ENCODE results near the gene CHN2. TPM values are rescaled to one million over a fixed set of nuclear protein-coding genes. Genes with fewer than 3 reads are reported as not detected.

CHN2 gene
- total and polyA plus RNA-seq, 2 donors (not counting 1 experiment from before 2014, with no cell fraction given), result 0.86 to 1.4 TPM

DNA sequence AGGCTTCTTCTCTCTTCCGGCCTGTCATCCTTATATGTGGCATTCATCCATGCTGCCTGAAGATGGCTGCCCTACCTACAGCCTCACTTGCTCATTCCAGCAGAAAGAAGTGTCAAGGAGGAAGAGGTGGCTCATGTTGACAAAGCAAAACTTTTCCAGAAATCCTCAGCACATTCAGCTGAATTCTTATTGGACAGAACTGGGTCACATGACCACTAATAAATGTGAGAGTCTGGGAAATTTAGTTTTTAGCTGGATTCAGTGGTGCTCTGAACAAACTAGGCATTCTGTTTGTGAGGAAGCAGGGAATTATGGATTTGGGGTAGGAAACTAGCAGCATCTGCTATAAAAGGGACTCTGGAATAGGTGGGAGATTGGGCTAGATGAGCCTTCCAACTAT is 58.6 kb downstream of the CHN2 start:
- ChIA-PET CTCF (no interaction called here), POLR2A (no interaction called here)
- H3K27ac Mint-ChIP-seq, result no peak overlapping the region
- WGBS (ENCODE audit: insufficient coverage), result no CpG with 5 or more reads among the region's 1 CpG
- Histone ChIP-seq H3K27ac (ENCODE audit: low read length in 2 of 2) (no peak overlapping the region), H3K4me1 (ENCODE audit: control insufficient read depth in 2 of 2, insufficient read depth in 2 of 2, low read length in 2 of 2) (peaks cover 7 to 9% of the 10 kb centered on the region in 2 donors), H3K27me3 (replicated peaks in 1 of 4; ENCODE audit: control extremely low read depth in 1 of 4, control insufficient read depth in 3 of 4, insufficient read depth in 4 of 4, low read length in 3 of 4) (no peaks in the 10 kb centered on the region), H3K4me2 (replicated peaks; ENCODE audit: low read depth, low read length, poor library complexity, severe bottlenecking) (no peak overlapping the region), H3K9ac (ENCODE audit: low read length) (no peak overlapping the region), H3K36me3 (replicated peaks in 1 of 2; ENCODE audit: control extremely low read depth in 1 of 2, control insufficient read depth in 1 of 2, extremely low read depth in 1 of 2, insufficient read depth in 2 of 2, low read length in 1 of 2) (no peaks in the 10 kb centered on the region), H4K20me1 (ENCODE audit: control insufficient read depth, insufficient read depth, low read length, poor library complexity, severe bottlenecking) (no peaks in the 10 kb centered on the region), H3K4me3 (ENCODE audit: control extremely low read depth in 1 of 5, extremely low read depth in 1 of 5, insufficient read depth in 1 of 5, low read depth in 2 of 5, low read length in 4 of 5) (no peak overlapping the region), H3K9me3 (ENCODE audit: control extremely low read depth in 1 of 3, control insufficient read depth in 2 of 3, insufficient read depth in 1 of 3, low read length in 2 of 3) (no peaks in the 10 kb centered on the region), H2AFZ (ENCODE audit: insufficient read depth, low read depth, low read length, poor library complexity, severe bottlenecking) (no peak overlapping the region), H3K79me2 (ENCODE audit: control insufficient read depth, insufficient read depth, low read length) (no peaks in the 10 kb centered on the region)
- no peak overlapping the region for H3K4me3 Mint-ChIP-seq
- TF ChIP-seq EZH2 (IDR thresholded peaks at IDR 0.05; ENCODE audit: borderline replicate concordance, insufficient read depth, low read depth, low read length, poor library complexity, severe bottlenecking), result no peak
- TF ChIP-seq, protein P1, sequence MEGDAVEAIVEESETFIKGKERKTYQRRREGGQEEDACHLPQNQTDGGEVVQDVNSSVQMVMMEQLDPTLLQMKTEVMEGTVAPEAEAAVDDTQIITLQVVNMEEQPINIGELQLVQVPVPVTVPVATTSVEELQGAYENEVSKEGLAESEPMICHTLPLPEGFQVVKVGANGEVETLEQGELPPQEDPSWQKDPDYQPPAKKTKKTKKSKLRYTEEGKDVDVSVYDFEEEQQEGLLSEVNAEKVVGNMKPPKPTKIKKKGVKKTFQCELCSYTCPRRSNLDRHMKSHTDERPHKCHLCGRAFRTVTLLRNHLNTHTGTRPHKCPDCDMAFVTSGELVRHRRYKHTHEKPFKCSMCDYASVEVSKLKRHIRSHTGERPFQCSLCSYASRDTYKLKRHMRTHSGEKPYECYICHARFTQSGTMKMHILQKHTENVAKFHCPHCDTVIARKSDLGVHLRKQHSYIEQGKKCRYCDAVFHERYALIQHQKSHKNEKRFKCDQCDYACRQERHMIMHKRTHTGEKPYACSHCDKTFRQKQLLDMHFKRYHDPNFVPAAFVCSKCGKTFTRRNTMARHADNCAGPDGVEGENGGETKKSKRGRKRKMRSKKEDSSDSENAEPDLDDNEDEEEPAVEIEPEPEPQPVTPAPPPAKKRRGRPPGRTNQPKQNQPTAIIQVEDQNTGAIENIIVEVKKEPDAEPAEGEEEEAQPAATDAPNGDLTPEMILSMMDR (IDR thresholded peaks at IDR 0.05), result no peak
- ATAC-seq (ENCODE audit: low read depth) (no peak), DNase-seq (no peak)
- H3K9me3 Mint-ChIP-seq (ENCODE audit: insufficient read depth), result no peaks in the 10 kb centered on the region
- H3K4me1 Mint-ChIP-seq, result peaks cover 8% of the 10 kb centered on the region
- H3K27me3 Mint-ChIP-seq, result no peaks in the 10 kb centered on the region
- intact Hi-C loops (cut with micrococcal nuclease), result no loop called here

DNA sequence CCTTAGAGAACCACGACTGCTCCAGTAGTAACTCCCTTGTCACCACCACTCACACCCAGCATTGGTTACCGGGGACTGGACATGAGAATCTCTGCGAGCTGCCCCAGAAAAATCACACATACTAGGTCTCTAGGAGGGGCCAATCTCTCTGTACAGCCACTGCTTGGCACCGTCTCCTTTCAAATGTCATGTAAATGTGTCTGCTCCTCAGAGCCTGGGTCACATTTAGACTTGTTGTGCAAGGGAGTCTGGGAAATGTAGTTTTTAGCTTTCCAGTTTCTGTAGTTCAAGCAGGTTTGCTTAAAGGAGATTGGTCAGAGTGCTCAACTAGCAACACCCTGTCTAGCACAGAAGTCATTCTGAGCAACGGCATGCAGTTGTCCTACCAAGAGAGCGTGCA is 60.0 kb downstream of the CHN2 start:
- intact Hi-C loops (cut with micrococcal nuclease), result no loop called here
- CTCF ChIA-PET, result interaction anchor here (0.9 kb wide), 1 partner anchor 154 kb away, joined by 3 read pairs; no protein-coding TSS in a partner anchor
- POLR2A ChIA-PET, result no interaction called here
- Mint-ChIP-seq H3K27me3 (no peaks in the 10 kb centered on the region), H3K9me3 (ENCODE audit: insufficient read depth) (no peaks in the 10 kb centered on the region), H3K27ac (no peak overlapping the region), H3K4me3 (no peak overlapping the region), H3K4me1 (no peaks in the 10 kb centered on the region)
- H3K36me3 ChIP-seq (replicated peaks in 1 of 2; ENCODE audit: control extremely low read depth in 1 of 2, control insufficient read depth in 1 of 2, extremely low read depth in 1 of 2, insufficient read depth in 2 of 2, low read length in 1 of 2), result no peaks in the 10 kb centered on the region
- no peaks in the 10 kb centered on the region for H3K27me3 ChIP-seq (replicated peaks in 1 of 4; ENCODE audit: control extremely low read depth in 1 of 4, control insufficient read depth in 3 of 4, insufficient read depth in 4 of 4, low read length in 3 of 4)
- H3K4me3 ChIP-seq (ENCODE audit: control extremely low read depth in 1 of 5, extremely low read depth in 1 of 5, insufficient read depth in 1 of 5, low read depth in 2 of 5, low read length in 4 of 5), result no peak overlapping the region
- no peak overlapping the region for H3K27ac ChIP-seq (ENCODE audit: low read length in 2 of 2)
- ATAC-seq (ENCODE audit: low read depth), result no peak
- H3K9ac ChIP-seq (ENCODE audit: low read length), result no peak overlapping the region
- H3K4me1 ChIP-seq (ENCODE audit: control insufficient read depth in 2 of 2, insufficient read depth in 2 of 2, low read length in 2 of 2), result no peaks in the 10 kb centered on the region
- TF ChIP-seq, protein P1 (IDR thresholded peaks at IDR 0.05), result no peak
- TF ChIP-seq EZH2 (IDR thresholded peaks at IDR 0.05; ENCODE audit: borderline replicate concordance, insufficient read depth, low read depth, low read length, poor library complexity, severe bottlenecking), result no peak
- DNase-seq, result no peak
- no peak overlapping the region for H3K4me2 ChIP-seq (replicated peaks; ENCODE audit: low read depth, low read length, poor library complexity, severe bottlenecking)
- no peaks in the 10 kb centered on the region for H4K20me1 ChIP-seq (ENCODE audit: control insufficient read depth, insufficient read depth, low read length, poor library complexity, severe bottlenecking)
- H2AFZ ChIP-seq (ENCODE audit: insufficient read depth, low read depth, low read length, poor library complexity, severe bottlenecking), result no peak overlapping the region
- WGBS (ENCODE audit: insufficient coverage), result 95% methylated on average over 6 of the region's 6 CpGs
- no peaks in the 10 kb centered on the region for H3K9me3 ChIP-seq (ENCODE audit: control extremely low read depth in 1 of 3, control insufficient read depth in 2 of 3, insufficient read depth in 1 of 3, low read length in 2 of 3)
- H3K79me2 ChIP-seq (ENCODE audit: control insufficient read depth, insufficient read depth, low read length), result no peaks in the 10 kb centered on the region

Measured in B cell (primary cell).